Left ventricle myocardium inferior (tissue), 1 donor: ENCODE data around the gene RNU1-2. TPM values are rescaled to one million over a fixed set of nuclear protein-coding genes. Genes with fewer than 3 reads are reported as not detected.
"Not testable (repeated sequence)": the region's sequence is repeated elsewhere in the genome, so short reads cannot be mapped to it uniquely, and the experiment has no call there.

Experiments
- DNase-seq: peaks from one replicate; pipeline ENCODE4 v3.0.0-alpha.2; 2020
- H3K27ac ChIP-seq: fragments of 200-600 bp; replicated peaks from 2 replicates; pipeline ENCODE4 v1.8.0; 2021
- H3K27me3 ChIP-seq: fragments of 200-600 bp; 2 replicates; pipeline ENCODE4 v1.8.0; 2021; ENCODE audit warnings: low read depth
- H3K36me3 ChIP-seq: fragments of 200-600 bp; 2 replicates; pipeline ENCODE4 v1.8.0; 2021
- H3K4me1 ChIP-seq: fragments of 200-600 bp; 2 replicates; pipeline ENCODE4 v1.8.0; 2021
- H3K4me3 ChIP-seq: fragments of 200-600 bp; 2 replicates; pipeline ENCODE4 v1.8.0; 2021; ENCODE audit warnings: mild to moderate bottlenecking, moderate library complexity
- H3K9me3 ChIP-seq: fragments of 200-600 bp; replicated peaks from 2 replicates; pipeline ENCODE4 v1.8.0; 2021
- CTCF ChIP-seq: fragments of 200-600 bp; IDR thresholded peaks from 2 replicates; pipeline ENCODE4 v1.8.0; 2021; ENCODE audit warnings: antibody characterized with exemption, mild to moderate bottlenecking, borderline replicate concordance
- intact Hi-C: fragments of 100-400 bp; cut with micrococcal nuclease; formaldehyde crosslinking; loops from one replicate; pipeline ENCODE4 v1.11.0; 2022
- total RNA-seq: library from RNA; stranded (reverse); fragmentation: NEBNext Ultra II Directional; extraction: Animal tissue kit (Norgen Biotek cat#: 25700); gene quantifications from one replicate; pipeline ENCODE4 v1.2.1, GENCODE V29; 2021
- donor health status: DM: no; HTN: yes; CAD: no; lungs with severe emphysema.

Gene RNU1-2
- total RNA-seq, 1 donor from 2014 or later, result 6,072 TPM

- TF ChIP-seq CTCF, result no peak
- Histone ChIP-seq H3K27ac (no peak overlapping the region), H3K27me3 (no peaks in the 10 kb centered on the region), H3K36me3 (peaks cover under 1% of the 10 kb centered on the region), H3K4me3 (no peak overlapping the region), H3K9me3 (no peaks in the 10 kb centered on the region), H3K4me1 (peaks cover 11% of the 10 kb centered on the region)
- intact Hi-C loops, result no loop called here
- no peak for DNase-seq
Observed at GRCh38 chr1:16924919-16925477, 29.2 kb downstream of the RNU1-2 start.

- Histone ChIP-seq H3K36me3 (peaks cover 6% of the 10 kb centered on the region), H3K27ac (no peak overlapping the region), H3K4me1 (peaks cover 11% of the 10 kb centered on the region), H3K27me3 (no peaks in the 10 kb centered on the region), H3K9me3 (no peaks in the 10 kb centered on the region), H3K4me3 (no peak overlapping the region)
- no peak for DNase-seq
- TF ChIP-seq CTCF, result no peak
- intact Hi-C loops, result no loop called here
Observed at GRCh38 chr1:16925635-16926490, 30.1 kb downstream of the RNU1-2 start.

GRCh38 chr1:16926491-16927073 lies 30.8 kb downstream of the RNU1-2 start:
- Histone ChIP-seq H3K4me1 (peaks cover 6% of the 10 kb centered on the region), H3K9me3 (no peaks in the 10 kb centered on the region), H3K27me3 (no peaks in the 10 kb centered on the region), H3K27ac (no peak overlapping the region), H3K4me3 (no peak overlapping the region), H3K36me3 (peaks cover 11% of the 10 kb centered on the region)
- no peak for DNase-seq
- TF ChIP-seq CTCF, result no peak
- intact Hi-C loops, result no loop called here

GRCh38 chr1:16927256-16927655 lies 31.5 kb downstream of the RNU1-2 start:
- Histone ChIP-seq H3K36me3 (peaks cover 11% of the 10 kb centered on the region), H3K27me3 (no peaks in the 10 kb centered on the region), H3K4me3 (no peak overlapping the region), H3K4me1 (no peaks in the 10 kb centered on the region), H3K9me3 (no peaks in the 10 kb centered on the region), H3K27ac (no peak overlapping the region)
- intact Hi-C loops, result no loop called here
- no peak for TF ChIP-seq CTCF
- no peak for DNase-seq

- Histone ChIP-seq H3K9me3 (no peaks in the 10 kb centered on the region), H3K4me3 (no peak overlapping the region), H3K4me1 (no peaks in the 10 kb centered on the region), H3K27me3 (no peaks in the 10 kb centered on the region), H3K36me3 (peaks cover 14% of the 10 kb centered on the region), H3K27ac (no peak overlapping the region)
- no peak for DNase-seq
- intact Hi-C loops, result no loop called here
- no peak for TF ChIP-seq CTCF
Observed at GRCh38 chr1:16927711-16928485, 32.1 kb downstream of the RNU1-2 start.

- intact Hi-C loops, H3K27ac ChIP-seq: not testable (repeated sequence)
Observed at GRCh38 chr1:16929146-16930041, 33.6 kb downstream of the RNU1-2 start.

More at GRCh38 chr1:16929146-16930041, 33.6 kb downstream of the RNU1-2 start:
- peaks cover 18% of the 10 kb centered on the region for H3K36me3 ChIP-seq
- H3K4me3 ChIP-seq, H3K27me3 ChIP-seq, H3K4me1 ChIP-seq, H3K9me3 ChIP-seq, DNase-seq: not testable (repeated sequence)
